IPS-18c (cell line): Measurements from ENCODE around the gene MYLK.

ENCODE experiments used
- H3K4me3 ChIP-seq: 2 replicates; pipeline ENCODE4 v1.7.0; 2013; ENCODE audit warnings: low read depth, mild to moderate bottlenecking, low read length, moderate library complexity; ENCODE audit not compliant: insufficient read depth
- H3K9me3 ChIP-seq: one replicate; pipeline ENCODE4 v1.6.1; 2013; ENCODE audit warnings: mild to moderate bottlenecking, low read length, moderate library complexity; ENCODE audit not compliant: control insufficient read depth, insufficient read depth

The MYLK gene

GRCh38 chr3:123790254-123791072 lies 93.7 kb downstream of the MYLK start:
- no peaks in the 10 kb centered on the region for H3K9me3 ChIP-seq
- H3K4me3 ChIP-seq = no peak overlapping the region

- Histone ChIP-seq H3K4me3 (no peak overlapping the region), H3K9me3 (no peaks in the 10 kb centered on the region)
Observed at GRCh38 chr3:123789760-123790159, 94.4 kb downstream of the MYLK start.

- no peaks in the 10 kb centered on the region for H3K9me3 ChIP-seq
Observed at GRCh38 chr3:123789160-123789559, 95.0 kb downstream of the MYLK start.

GRCh38 chr3:123788710-123789109 lies 95.4 kb downstream of the MYLK start:
- Histone ChIP-seq H3K9me3 (no peaks in the 10 kb centered on the region), H3K4me3 (no peak overlapping the region; the same call in 1 of the 2 replicates)

More at GRCh38 chr3:123789160-123789559, 95.0 kb downstream of the MYLK start:
- no peak overlapping the region for H3K4me3 ChIP-seq

GRCh38 chr3:123787133-123787532 lies 97.0 kb downstream of the MYLK start:
- Histone ChIP-seq H3K9me3 (no peaks in the 10 kb centered on the region), H3K4me3 (no peak overlapping the region)

- Histone ChIP-seq H3K4me3 (no peak overlapping the region), H3K9me3 (no peaks in the 10 kb centered on the region)
Observed at GRCh38 chr3:123785602-123786001, 98.5 kb downstream of the MYLK start.

- Histone ChIP-seq H3K9me3 (no peaks in the 10 kb centered on the region), H3K4me3 (no peak overlapping the region)
Observed at GRCh38 chr3:123783811-123784210, 100.3 kb downstream of the MYLK start.

- no peak overlapping the region for H3K4me3 ChIP-seq
- H3K9me3 ChIP-seq = no peaks in the 10 kb centered on the region
Observed at GRCh38 chr3:123783050-123783689, 101.0 kb downstream of the MYLK start.

GRCh38 chr3:123782488-123782887 lies 101.6 kb downstream of the MYLK start:
- no peak overlapping the region for H3K4me3 ChIP-seq

GRCh38 chr3:123781571-123782275 lies 102.4 kb downstream of the MYLK start:
- Histone ChIP-seq H3K4me3 (no peak overlapping the region), H3K9me3 (no peaks in the 10 kb centered on the region)

More at GRCh38 chr3:123782488-123782887, 101.6 kb downstream of the MYLK start:
- no peaks in the 10 kb centered on the region for H3K9me3 ChIP-seq

- no peaks in the 10 kb centered on the region for H3K9me3 ChIP-seq
- no peak overlapping the region for H3K4me3 ChIP-seq
Observed at GRCh38 chr3:123781138-123781537, 103.0 kb downstream of the MYLK start.

- no peaks in the 10 kb centered on the region for H3K9me3 ChIP-seq
Observed at GRCh38 chr3:123780656-123781055, 103.5 kb downstream of the MYLK start.

GRCh38 chr3:123779655-123780231 lies 104.4 kb downstream of the MYLK start:
- no peaks in the 10 kb centered on the region for H3K9me3 ChIP-seq
- no peak overlapping the region for H3K4me3 ChIP-seq

More at GRCh38 chr3:123780656-123781055, 103.5 kb downstream of the MYLK start:
- no peak overlapping the region for H3K4me3 ChIP-seq

GRCh38 chr3:123778991-123779622 lies 105.0 kb downstream of the MYLK start:
- no peaks in the 10 kb centered on the region for H3K9me3 ChIP-seq
- no peak overlapping the region for H3K4me3 ChIP-seq

GRCh38 chr3:123778525-123778924 lies 105.6 kb downstream of the MYLK start:
- H3K9me3 ChIP-seq = no peaks in the 10 kb centered on the region

GRCh38 chr3:123776071-123776782 lies 107.9 kb downstream of the MYLK start:
- H3K4me3 ChIP-seq = no peak overlapping the region
- H3K9me3 ChIP-seq = no peaks in the 10 kb centered on the region

More at GRCh38 chr3:123778525-123778924, 105.6 kb downstream of the MYLK start:
- H3K4me3 ChIP-seq = no peak overlapping the region
